ENCODE measurements around the gene CLDND2.

Gene CLDND2

DNA sequence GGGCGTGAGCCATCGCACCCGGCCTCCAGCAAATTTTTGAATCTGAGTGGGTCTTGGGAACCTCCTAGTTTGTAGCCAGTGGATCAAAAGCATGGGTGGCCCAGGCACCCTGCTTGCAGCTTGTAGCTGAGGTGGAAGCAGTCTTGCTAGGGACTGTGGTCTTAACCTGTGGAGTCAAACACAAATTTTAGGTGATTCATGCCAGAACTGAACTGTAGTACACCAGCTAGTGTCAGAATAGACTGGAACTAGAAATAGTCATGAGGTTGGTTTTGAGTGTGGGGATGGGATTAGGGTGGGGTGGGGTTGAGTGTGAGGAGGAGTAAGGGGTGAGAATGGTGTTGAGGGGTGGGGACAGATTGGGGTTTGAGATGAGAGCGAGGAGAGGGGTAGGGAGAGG, 13.2 kb upstream of the CLDND2 start:
- DNase-seq (ENCODE audit: low read depth) = no peak

DNA sequence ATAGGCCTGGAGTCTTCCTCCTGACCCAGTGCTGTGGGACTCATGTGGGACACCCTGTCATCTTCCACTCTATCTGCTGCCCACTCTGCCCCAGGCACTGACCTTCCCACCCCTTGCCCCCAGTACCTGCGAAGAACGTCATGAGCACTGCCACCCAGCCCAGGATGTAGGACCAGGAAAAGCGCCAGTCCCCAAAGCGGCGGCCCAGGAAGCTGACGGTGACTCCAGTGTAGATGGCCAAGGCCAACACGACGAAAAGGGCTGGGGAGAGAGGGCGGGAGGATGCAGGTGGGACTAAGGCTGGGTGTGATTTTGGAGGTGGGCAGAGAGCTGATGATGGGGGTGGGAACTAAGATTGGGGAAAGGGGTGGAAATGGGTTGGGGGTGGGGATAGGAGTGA, 11.6 kb upstream of the CLDND2 start:
- no peak for DNase-seq (ENCODE audit: low read depth)

DNA sequence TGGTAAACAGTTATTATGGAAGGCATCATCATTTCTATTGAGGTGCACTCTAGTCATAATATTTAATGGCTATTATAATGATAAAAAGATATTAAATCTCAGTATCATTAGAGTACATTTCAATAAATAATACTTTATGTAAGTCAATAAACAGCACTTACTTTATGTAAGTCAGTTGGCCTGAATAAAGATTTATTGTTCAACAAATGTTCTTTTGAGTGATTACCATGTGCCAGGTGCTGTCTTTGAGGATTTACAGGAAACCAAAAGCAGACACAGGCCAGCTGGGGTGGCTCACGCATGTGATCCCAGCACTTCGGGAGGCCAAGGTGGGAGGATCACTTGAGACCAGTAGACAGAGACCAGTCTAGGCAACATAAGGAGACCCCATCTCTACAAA, 8.6 kb upstream of the CLDND2 start:
- DNase-seq (ENCODE audit: low read depth) = no peak

DNA sequence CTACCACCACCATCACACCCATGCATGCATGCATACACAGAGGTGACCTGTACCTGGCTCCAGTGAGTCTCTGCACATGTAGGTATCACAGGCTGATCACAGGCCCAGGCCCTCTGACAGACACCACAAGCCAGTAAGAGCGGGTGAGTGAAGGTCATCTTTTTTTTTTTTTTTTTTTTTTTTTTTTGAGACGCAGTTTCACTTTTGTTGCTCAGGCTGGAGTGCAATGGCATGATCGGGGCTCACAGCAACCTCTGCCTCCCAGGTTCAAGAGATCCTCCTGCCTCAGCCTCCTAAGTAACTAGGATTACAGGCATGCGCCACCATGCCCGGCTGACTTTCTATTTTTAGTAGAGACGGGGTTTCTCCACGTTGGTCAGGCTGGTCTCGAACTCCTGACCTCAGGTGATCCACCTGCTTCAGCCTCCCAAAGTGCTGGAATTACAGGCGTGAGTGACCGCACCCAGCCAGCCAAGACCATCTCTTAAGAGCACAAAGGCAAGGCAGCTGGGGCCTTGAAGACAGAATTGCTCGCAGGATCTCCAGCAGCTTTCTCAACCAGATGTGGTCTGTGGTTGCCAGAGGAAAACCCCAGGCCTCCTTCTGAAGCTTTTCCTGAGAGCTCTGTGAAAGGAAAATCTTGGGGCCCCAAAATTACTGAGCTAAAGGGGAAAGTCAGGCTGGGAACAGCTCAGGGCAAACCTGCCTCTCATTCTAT, 6.9 kb upstream of the CLDND2 start:
- no peak for DNase-seq (ENCODE audit: low read depth)

DNA sequence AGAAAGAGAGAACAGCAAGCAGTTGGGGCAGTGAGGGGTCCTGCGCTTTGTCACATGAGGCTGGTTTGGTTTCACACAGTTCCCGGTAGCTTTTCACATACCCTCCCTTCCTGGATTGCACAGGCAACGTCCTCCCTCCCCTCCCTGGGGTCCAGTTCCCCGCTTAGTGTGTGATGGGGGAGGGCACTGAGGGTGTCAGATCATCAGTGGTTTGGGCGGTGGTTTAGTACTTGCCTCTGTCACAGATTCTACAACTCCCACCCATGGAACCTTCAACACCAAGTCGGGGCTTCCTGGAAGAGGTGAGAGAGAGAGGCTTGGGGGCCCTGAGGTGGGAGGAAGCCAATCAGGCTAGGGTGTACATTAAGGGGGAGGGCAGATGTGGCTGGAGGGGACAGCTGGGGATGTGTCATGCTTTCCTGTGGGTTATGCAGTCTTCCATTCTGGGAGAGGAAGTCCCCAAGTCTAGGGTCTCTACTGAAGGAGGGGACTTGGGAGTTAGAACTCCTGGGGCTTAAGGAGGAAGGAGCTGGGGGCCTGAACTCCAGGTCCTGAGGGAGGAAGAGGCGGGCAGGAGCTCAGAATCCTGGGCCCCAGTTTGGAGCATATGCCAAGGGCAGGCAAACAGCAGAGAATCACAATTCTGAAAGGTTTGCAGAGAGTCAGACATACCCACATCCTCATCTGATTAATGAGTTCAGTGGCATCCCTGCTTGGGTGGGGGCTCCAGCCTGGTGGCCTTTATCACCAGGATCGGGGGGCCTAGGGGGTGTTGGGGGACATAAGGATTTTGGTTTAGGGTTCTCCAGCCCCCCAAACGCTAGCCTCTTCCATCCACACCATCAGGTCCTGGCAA, 4.1 kb upstream of the CLDND2 start, which contains the start of gene NKG7:
Gene NKG7, minus strand, starts transcription at position 6 of the 856 bp plus-strand sequence. CDS start 119 bp downstream, outside the sequence.
- peak; percentile 92 for DNase-seq (ENCODE audit: low read depth)

DNA sequence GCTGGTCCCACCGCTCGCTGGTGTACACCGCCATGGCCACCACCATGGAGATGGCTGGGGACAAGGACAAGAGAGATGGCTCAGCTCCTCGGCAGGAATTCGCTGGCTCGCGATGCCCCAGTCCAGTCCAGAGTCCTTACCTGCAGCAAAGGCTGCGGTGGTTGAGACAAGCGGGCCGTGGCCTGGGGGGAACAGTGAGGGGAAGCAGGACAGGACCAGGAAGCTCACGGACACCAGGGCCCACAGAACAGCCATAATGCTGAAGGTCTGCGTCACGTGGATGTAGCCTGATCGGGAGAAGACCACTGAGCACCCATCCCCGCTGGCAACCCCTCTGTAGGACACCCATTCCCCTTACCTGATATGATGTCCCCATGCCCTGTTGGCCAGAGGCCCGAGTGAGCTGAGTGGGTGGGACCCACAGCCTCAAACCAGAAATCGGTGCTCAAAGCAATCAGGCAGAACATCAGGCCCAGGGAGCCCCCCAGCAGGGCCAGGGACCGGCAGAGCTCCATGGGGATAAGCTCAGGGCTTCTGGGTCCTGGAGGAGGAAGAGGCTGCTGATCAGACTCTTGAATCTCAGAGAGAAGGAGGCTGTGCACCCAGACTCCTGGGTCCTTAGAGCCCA, 3.3 kb upstream of the CLDND2 start:
- DNase-seq (ENCODE audit: low read depth) = no peak

DNA sequence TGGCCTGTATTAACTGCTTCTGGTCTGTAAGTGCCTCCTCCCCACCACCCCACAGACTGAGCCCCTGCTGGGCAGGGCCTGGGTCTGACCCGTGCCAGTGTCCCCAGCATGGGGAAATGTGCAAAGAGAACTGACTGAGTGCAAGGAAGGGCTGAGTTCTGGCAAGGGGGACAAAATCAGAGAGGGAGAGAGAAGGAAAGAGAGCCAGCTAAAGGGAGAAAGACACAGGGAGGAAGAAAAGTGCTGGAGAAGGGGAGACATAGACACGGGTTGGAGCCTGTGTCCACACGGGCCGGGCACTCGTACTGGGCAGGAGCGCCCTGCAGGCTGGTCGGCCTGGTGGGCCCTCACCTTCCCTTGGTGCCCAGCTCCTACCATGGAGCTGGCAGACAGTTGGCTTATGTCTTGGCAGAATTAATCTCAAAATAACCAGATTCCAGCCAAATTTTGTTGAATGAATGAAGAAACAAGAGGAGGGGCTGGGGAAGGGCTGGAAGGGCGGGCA, 2.4 kb upstream of the CLDND2 start:
- DNase-seq (ENCODE audit: low read depth) = no peak

DNA sequence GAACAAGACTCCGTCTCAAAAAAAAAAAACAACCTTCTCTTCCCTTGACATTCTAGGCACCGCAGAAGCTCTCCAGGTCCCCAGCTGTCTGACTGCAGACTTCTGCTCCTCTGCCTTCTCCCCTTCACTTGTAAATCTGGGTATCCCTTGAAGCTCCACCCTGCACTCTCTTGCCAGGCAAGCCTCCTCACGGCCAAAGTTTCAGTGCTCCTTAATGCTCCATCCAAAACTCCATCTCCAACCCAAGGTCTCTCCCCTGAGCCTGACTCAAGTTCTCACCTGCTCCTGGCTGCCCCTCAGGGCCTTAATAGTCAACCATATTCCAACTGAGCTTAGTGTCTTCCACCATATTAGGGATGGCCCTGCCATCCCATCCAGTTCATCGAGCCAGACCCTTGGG, 1.4 kb upstream of the CLDND2 start:
- no peak for DNase-seq (ENCODE audit: low read depth)

DNA sequence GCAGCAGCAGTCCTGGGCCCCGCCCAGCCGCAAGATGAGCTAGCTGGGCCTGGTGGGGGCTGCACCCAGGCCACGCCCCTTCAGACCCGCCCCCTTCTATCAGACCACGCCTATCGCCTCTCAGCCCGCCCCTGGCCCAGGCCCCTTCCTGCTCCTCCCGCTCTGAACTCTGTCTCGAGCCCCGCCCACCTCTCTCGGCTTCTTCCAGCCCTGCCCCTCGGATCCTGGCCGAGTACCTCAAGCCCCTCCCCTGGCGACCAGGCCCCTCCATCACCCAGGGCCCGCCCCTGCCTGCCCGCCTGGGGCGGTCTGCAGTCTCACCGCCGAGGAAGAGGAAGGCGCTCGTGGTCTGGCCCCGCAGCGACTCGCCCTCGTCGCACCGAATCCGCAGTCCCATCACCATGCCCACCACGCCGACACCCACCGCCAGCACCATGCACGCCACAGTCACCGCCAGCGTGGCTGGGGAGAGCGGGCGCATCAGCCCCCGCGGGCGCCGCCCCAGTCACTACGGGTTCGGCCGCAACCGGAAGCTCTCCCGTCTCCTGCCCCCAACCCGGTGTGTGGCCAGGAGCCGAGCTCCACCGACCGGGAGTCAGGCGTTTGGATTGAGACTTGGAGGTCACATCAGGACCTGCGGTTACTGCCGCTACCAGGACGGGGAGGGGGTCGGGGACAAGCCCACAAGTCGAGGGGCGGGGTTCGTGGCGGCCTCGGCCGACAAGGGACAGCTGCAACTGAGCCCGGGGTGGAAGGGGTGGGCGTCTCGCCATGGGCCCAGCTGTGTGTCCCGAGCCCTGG, 1.0 kb downstream of the CLDND2 start:
- DNase-seq (ENCODE audit: low read depth) = peak; percentile 100

DNA sequence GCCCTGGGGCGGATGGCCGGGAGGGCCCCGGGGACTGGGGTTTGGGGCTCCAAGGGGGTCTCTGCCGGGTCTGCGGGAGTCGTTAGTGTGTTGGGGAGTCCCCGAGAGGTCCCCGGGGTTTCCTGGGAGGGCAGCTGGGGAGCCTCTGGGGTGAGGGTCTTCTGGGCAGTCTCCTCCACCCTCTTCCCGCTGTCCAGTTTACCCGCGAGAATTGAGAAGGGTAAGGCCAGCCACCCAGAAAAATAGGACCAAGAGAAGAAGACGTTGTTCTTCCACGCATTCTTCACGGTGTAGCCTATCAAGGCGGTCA, 1.6 kb downstream of the CLDND2 start:
- DNase-seq (ENCODE audit: low read depth) = no peak

DNA sequence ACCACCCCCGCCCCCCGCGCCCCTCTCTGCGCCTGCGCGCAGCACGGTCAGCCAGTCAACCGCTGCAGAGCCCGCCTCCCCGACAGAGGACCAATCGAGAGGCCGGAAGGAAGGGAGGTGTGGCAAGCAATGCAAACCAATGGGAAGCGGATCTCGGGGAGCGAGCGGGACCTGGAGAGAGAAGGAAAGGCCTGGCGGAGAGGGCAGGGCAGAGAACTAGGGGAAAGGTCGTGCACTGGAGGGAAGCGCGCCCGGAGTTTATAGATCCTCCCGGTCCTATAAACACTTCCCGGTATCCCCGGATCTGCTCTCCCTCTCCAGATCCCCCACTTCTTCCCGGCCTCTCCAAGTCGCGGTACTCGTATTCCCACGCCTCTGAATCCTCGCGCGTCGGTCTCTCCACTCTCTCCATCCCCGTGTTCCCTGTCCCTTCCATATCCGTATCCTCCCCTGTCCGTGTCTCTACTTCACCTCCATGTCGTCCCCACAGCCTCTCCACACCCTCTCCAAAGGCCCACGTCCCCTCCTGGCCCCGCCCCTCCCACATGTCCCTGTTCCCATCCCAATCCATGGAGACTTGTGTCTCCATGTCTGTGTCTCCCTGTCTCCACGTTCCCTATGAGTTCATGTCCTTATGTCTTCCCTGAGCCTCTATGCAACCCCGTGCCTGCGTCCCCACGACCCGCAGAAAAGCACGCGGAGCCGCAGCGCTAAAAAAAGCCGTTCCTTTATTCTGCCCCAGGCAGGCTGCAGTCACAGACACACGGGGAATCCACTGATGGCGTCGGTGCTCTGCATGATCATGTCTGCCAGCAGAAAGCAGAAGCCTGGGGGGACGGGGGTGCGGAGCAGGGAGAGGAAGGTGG, 2.2 kb downstream of the CLDND2 start:
- peak; percentile 97 for DNase-seq (ENCODE audit: low read depth)

DNA sequence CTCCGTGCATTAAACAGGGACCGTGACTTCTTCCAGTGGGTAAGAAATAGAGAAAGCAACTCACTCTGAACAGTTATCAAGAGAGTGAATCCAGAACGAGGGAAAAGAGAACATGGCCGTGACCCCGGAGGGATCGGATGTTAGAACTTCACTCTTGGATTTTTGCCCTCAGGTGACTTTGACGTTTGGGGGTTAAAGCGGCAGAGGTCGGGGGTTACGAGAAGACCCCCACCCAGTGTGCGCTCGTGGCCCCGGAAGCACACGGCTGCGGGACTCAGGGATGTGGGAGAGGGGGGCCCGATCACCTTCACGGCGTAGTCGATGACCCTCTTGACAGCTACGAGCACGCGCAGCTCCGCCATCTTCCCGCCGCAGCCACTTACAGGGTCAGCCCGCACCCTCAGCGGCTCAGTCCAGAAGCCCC, 2.8 kb downstream of the CLDND2 start, which contains the start of gene ETFB:
Gene ETFB, minus strand, starts transcription at position 424 of the 424 bp plus-strand sequence. Its CDS starts 62 bp downstream, at position 362.
- DNase-seq (ENCODE audit: low read depth) = no peak

DNA sequence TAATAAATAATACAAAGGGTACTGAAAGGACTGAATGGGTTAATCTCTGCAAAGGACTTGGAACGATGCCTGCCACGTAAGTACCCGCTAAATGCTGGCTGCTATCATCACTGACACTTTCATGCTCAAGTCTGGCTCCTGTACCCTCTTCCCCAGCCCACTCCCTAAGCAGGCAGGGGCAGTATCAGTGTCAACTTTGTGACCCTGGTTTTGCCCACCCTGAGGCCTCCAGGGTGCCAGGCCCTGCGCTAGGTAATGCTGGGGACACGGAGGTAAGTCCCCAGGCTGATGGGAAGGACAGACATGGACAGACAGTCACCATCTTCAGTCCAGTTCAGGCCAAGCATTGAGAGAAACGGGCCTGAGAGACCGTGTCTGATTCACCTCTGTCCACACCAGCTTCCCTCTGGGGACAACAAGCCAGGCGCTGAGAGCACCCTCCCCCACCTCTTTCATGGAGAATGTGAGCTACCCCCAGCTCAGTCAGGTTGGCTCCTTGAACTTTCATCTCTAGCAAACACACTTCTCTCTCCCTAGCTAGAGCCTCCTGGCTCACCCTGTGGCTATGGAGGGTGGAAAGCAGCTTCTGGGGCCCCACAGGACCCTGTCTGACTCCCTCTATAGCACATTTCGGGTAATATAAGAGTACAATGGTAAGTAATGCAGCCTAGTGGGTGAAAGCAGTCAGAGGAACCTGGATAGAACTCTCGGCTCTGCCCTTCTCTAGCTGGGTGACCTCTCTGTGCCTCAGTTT, 3.4 kb downstream of the CLDND2 start:
- peak; percentile 34 for DNase-seq (ENCODE audit: low read depth)

DNA sequence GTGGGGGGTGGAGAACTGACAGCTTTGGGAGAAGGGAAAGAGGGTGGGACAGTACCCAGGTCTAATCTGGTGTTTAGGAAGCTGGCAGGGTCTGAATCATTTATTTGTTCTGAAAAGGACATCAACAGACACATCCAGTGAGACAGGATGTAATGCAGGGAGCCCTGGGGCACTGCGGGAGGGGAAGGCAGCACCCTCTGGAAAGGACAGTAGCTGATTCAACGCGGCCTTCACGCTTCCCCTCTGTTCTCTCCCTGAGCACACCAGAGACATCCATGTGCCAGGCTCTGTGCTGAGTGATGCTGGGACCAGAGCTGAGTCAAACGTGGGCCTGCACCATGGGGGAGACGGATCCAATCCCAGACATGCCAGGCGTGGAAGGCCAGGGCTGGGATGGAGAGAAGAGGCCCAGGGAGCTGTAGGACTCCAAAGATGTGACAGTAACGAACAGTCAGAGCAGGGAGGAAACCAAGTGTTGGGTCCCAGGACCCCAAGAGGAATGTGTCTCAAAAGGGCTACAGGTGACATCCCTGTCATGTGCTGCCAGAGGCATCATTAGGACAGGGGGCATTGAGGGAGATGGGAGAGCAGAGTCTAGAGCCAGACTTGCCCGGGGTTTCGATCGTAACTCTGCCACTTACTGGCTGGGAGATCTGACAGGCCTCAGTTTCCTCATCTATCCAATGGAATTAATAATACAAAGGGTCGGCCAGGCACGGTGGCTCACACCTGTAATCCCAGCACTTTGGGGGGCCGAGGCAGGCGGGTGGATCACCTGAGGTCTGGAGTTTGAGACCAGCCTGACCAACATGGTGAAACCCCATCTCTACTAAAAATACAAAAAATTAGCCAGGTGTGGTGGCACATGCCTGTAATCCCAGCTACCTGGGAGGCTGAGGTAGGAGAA, 4.3 kb downstream of the CLDND2 start:
- no peak for DNase-seq (ENCODE audit: low read depth)

DNA sequence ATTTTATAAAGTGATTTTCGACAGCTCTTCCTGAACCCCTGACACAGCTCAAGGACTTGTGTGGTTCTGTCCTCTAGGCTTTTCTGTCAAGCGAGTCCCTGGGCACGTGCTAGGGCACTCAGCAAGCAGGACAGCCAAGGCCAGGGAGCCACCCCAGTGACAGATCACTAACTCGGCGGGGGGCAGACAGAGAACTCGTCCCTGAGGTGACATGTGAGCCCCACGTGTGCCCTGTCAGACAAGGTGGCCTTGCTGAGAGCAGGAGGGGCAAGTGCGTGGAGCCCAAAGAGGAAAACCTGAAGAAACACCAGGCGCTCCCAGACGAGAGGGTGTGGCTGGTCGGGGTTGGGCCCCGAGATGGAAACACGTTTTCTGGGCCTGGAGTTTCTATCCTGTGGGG, 7.6 kb downstream of the CLDND2 start:
- DNase-seq (ENCODE audit: low read depth) = no peak

DNA sequence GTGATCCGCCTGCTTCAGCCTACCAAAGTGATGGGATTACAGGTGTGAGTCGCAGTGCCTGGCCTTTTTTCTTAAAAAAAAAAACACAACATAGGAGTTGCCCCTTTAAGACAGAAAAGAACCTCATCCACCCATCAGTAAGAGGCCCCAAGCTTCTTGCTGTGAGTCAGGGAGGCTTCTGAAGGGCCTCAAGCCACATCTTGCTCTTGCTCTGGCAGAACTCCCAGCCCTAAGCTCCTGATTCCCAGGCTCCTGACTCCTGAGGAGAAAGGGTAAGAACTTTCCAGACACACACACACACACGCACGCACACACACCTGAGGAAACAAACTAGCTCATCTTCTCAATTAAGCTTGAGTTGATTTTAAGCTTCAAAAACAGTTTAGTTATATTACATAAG, 9.5 kb downstream of the CLDND2 start:
- no peak for DNase-seq (ENCODE audit: low read depth)

DNA sequence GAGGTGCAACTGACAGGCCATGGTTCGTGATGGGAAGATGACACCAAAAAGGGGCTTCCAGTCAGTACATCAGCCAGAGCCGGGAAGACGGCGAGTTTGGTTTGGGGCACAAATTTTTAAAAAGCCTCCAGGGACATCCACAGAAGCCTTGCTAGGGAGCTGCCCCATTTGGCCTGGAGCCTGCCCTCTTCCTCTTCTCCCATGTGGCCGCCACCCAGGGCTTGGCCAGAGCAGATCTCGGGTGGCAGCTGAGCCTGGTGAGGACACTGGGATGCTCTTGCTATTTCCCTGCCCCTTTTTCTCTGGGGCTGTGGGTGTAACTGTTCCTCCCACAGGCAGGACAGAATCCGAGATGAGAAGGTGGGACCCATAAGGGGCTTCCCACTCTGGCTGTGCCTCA, 10.9 kb downstream of the CLDND2 start:
- no peak for DNase-seq (ENCODE audit: low read depth)

DNA sequence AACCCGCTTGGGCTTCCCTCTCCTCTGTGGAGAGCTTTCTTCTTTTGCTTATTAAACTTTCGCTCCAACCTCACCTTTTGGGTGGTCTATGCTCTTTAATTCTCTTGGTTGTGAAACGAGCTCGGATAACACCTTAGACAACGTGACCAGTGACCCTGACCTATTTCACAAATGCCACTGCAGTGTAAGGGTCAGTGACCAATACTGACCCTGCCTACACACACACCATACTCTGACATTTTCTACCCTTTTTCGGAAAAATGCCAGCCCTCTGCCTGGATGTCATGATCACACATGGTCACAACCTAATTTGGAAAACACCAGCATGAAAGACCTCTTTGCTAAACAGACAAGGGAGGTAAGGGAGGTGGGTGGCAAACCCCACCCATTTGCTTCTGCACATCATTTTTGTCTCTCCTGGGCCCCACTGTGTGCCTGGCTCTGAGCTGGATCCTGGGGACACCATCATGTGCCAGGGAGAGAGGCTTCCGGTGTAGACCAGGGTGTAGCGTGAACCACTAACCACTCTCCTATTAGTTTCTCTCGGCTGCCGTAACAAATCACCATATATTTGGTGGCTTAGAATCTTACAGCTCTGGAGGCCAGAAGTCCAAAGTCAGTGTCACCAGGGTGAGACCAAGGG, 12.5 kb downstream of the CLDND2 start:
- no peak for DNase-seq (ENCODE audit: low read depth)

DNA sequence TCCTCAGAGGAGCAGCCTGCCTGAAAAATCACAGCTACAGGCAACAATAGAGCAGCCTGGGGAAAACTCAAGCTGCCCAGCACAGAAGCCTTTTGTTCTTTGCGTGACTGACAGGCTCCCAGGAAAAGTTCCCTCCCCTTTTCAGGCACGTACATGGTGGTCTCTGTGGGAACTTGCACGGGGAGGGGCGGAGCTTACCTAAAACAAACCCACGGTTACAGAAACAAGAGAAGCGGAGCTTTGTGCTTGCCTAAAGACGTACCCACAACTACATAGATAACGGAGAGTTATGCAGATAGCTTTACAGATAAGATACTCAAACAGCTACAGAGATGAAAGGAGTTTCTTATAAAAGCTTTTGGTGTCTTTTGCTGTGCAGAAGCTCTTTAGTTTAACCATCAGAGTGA, 14.1 kb downstream of the CLDND2 start:
- no peak for DNase-seq (ENCODE audit: low read depth)
